Mononuclear cell (primary cell): Measurements from ENCODE around the gene GOLGA6C. TPM values are rescaled to one million over a fixed set of nuclear protein-coding genes. Genes with fewer than 3 reads are reported as not detected.
"Not testable (repeated sequence)": the region's sequence is repeated elsewhere in the genome, so short reads cannot be mapped to it uniquely, and the experiment has no call there.

Experiments
- H3K27me3 ChIP-seq: 2 replicates; pipeline ENCODE4 v1.6.0; 2011; ENCODE audit warnings: low read length, control low read depth; ENCODE audit not compliant: insufficient read depth
- H3K4me1 ChIP-seq: 2 replicates; pipeline ENCODE4 v1.5.1; 2011; ENCODE audit warnings: mild to moderate bottlenecking, low read length, control low read depth; ENCODE audit not compliant: insufficient read depth
- H3K4me3 ChIP-seq: 2 replicates; pipeline ENCODE4 v1.5.1; 2011; ENCODE audit warnings: mild to moderate bottlenecking, low read length, moderate library complexity
- H3K9me3 ChIP-seq: 2 replicates; pipeline ENCODE4 v1.5.1; 2011; ENCODE audit warnings: low read depth, mild to moderate bottlenecking, control low read depth, low read length
- total RNA-seq: library from RNA; depleted of rRNA; stranded (reverse); fragments of >200 nt; gene quantifications from one replicate; pipeline ENCODE4 v1.2.3, GENCODE V29; 2012

The GOLGA6C gene
- total RNA-seq, 1 donor: 0.21 TPM

DNA sequence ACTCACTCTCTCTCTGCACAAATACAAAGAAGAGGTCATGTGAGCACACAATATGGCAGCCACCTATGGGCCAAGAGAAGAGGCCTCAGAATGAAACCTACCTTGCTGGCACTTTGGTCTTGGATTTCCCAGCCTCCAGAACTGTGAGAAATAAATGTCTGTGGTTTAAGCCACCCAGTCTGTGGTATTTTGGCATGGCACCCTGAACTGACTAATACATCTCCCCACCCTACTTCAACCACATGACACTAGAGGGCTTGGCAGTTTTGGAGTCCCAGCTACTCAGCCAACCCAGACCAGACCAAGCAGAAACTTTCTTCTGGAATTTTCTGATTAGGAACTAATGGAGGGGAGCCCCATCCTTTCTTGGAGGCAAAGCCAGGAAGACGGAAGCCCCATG is 54.4 kb downstream of the GOLGA6C start:
- H3K4me3 ChIP-seq, H3K9me3 ChIP-seq, H3K4me1 ChIP-seq, H3K27me3 ChIP-seq: not testable (repeated sequence)

DNA sequence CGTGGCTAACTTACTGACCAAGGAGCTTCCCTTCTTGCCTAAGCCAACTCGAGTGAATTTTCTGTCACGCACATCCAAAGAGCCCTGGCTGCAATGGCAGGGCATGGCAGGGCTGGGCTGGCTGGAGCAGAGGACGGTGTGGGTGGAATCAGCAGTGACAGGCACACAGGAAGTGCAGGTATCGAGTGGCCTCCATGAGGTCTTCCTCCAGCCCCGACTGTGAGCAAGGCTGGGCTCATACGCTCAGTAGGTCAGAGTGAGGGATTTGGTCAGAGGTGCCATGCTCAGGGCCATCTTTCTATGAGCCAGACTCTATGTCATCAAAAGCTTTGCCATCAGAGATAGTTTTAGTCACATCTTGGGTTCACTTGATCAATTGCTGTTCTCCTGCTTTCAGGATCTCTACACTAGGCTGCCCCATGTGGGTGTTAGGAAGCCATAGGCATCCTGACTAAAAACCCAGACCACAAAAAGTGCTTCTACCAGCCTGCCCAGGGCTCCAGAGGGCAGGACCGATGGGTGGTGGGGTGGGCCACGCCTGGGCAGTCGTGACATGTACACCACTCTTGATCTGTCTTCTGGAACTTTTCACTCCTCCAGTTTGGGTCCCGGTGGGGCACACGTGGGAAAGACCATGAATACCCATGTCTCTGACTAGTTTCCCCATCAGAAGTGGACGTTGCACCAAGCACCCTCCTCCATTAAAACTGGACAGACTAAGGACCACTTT is 55.1 kb downstream of the GOLGA6C start:
- Histone ChIP-seq H3K27me3 (no peaks in the 10 kb centered on the region), H3K4me3 (no peak overlapping the region), H3K4me1 (no peaks in the 10 kb centered on the region), H3K9me3 (no peaks in the 10 kb centered on the region)

DNA sequence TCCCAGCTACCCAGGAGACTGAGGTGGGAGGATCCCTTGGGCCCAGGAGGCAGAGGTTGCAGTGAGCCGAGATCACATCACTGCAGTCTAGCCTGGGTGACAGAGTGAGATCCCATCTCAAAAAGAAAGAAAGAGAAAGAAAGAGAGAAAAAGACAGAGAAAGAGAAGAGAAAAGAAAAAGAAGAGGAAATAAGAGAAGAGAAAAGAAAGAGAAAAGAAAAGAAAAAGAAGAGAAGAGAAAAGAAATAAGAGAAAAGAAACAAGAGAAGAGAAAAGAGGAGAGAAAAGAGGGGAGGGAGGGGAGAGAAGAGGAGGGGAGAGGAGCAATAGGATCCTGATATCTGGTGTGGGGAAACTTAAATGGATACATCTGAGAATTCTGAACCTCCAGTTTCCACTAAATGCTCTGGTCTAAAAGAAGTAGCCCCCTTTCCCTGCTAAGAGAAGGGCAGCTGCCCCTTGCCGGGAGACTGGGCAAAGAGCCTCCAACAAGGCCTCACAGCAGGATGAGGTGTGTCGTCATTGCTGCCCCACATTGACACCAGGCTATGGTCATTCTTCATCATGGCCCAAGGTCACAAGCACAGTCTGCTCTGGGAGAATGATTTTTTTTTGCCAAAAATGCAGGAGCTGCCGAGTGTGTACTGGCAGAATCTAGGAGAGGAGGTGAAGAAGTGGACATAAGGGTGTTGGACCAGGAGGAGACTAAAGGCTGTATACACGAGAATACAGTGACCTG is 56.6 kb downstream of the GOLGA6C start:
- no peak overlapping the region for H3K4me3 ChIP-seq
- no peaks in the 10 kb centered on the region for H3K27me3 ChIP-seq
- no peaks in the 10 kb centered on the region for H3K9me3 ChIP-seq
- H3K4me1 ChIP-seq: no peaks in the 10 kb centered on the region

DNA sequence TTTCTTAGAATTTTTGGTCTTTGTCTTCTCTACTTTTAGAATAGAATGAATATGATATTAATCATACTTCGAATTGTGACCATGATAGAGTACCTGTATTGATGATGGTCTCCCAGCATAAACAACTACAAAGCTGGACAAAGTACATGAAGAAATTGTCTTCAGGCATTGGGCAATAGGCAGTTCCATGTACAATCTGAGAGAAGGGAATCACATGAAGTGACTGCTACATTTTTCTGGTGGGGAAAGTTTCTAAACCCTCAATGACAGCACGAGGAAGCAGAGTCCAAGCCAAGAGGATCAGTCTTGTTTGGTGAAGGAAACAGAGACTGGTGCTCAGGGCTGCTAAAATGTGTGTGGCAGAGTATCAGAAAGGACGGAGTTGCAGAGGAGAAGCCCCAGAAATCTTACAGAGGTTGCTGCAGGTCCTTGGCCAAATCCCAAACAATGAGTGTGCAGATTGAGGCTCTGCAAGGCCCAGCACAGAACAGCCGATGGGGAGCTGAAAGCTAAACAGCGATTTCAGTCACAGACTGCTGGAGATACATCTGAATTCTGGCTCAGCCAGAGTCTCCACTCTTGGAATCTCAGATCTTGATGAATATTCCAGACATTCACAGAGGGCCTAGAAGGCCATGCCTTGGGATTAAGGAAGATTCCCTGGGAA is 61.2 kb downstream of the GOLGA6C start:
- H3K9me3 ChIP-seq, H3K27me3 ChIP-seq, H3K4me3 ChIP-seq, H3K4me1 ChIP-seq: not testable (repeated sequence)

Other genes starting within 250 kb of the GOLGA6C start
- 17.4 TPM for gene PPCDC, start 234.7 kb upstream of the GOLGA6C start, total RNA-seq
- gene C15orf39, start 56.5 kb upstream of the GOLGA6C start, total RNA-seq: 54.0 TPM
- not detected for gene GOLGA6D, start 24.5 kb downstream of the GOLGA6C start, total RNA-seq
- 8.9 TPM for gene COMMD4, start 77.7 kb downstream of the GOLGA6C start, total RNA-seq
- 19.3 TPM for gene NEIL1, start 88.7 kb downstream of the GOLGA6C start, total RNA-seq
- gene MAN2C1, start 110.3 kb downstream of the GOLGA6C start, total RNA-seq: 135 TPM
- gene SIN3A, start 193.4 kb downstream of the GOLGA6C start, total RNA-seq: 100 TPM